Stimulated activated CD4-positive, alpha-beta T cell treated with anti-CD3 and anti-CD28 coated beads, Interleukin-12 subunit alpha, Interleukin-12 subunit beta, amount 100 ng/mL, for 24 hours (primary cell): ENCODE measurements around the gene GRB14.

Source experiments
- DNase-seq, 2 experiments: peaks; one replicate each; pipeline ENCODE4 v3.0.0-alpha.2; 2020; ENCODE audit warnings: low read depth in 2 of 2

Gene GRB14

GRCh38 chr2:164613321-164613982 lies 7.8 kb downstream of the GRB14 start:
- no peak for DNase-seq

GRCh38 chr2:164609790-164610189 lies 11.5 kb downstream of the GRB14 start:
- no peak for DNase-seq

- DNase-seq: no peak
These were observed 14.7 kb downstream of the GRB14 start for GRCh38 chr2:164606557-164606956.

GRCh38 chr2:164605295-164605694 lies 16.0 kb downstream of the GRB14 start:
- no peak for DNase-seq

- no peak for DNase-seq
These were observed 20.5 kb downstream of the GRB14 start for GRCh38 chr2:164600763-164601162.

GRCh38 chr2:164599954-164600589 lies 21.2 kb downstream of the GRB14 start:
- DNase-seq: no peak

GRCh38 chr2:164597983-164598382 lies 23.3 kb downstream of the GRB14 start:
- DNase-seq: no peak

- no peak for DNase-seq
These were observed 26.3 kb downstream of the GRB14 start for GRCh38 chr2:164595031-164595430.

- no peak for DNase-seq
These were observed 27.3 kb downstream of the GRB14 start for GRCh38 chr2:164593959-164594358.

GRCh38 chr2:164593541-164593940 lies 27.7 kb downstream of the GRB14 start:
- no peak for DNase-seq

GRCh38 chr2:164589522-164589921 lies 31.8 kb downstream of the GRB14 start:
- no peak for DNase-seq

GRCh38 chr2:164581050-164581449 lies 40.2 kb downstream of the GRB14 start:
- no peak for DNase-seq

GRCh38 chr2:164574931-164575330 lies 46.4 kb downstream of the GRB14 start:
- DNase-seq: no peak

- no peak for DNase-seq
These were observed 50.8 kb downstream of the GRB14 start for GRCh38 chr2:164570475-164570874.

GRCh38 chr2:164569378-164569777 lies 51.9 kb downstream of the GRB14 start:
- DNase-seq: no peak

GRCh38 chr2:164568317-164568716 lies 53.0 kb downstream of the GRB14 start:
- no peak for DNase-seq

- DNase-seq: no peak
These were observed 53.8 kb downstream of the GRB14 start for GRCh38 chr2:164567335-164567989.

GRCh38 chr2:164565359-164565758 lies 55.9 kb downstream of the GRB14 start:
- DNase-seq: no peak

GRCh38 chr2:164562666-164563065 lies 58.6 kb downstream of the GRB14 start:
- no peak for DNase-seq

- no peak for DNase-seq
These were observed 59.3 kb downstream of the GRB14 start for GRCh38 chr2:164561991-164562390.

- no peak for DNase-seq
These were observed 59.9 kb downstream of the GRB14 start for GRCh38 chr2:164561416-164561815.

- DNase-seq: no peak
These were observed 60.4 kb downstream of the GRB14 start for GRCh38 chr2:164560902-164561301.

GRCh38 chr2:164560181-164560792 lies 61.0 kb downstream of the GRB14 start:
- no peak for DNase-seq
